Thymus (tissue), 11 donors: ENCODE data around the gene CTSD. TPM values are rescaled to one million over a fixed set of nuclear protein-coding genes. Genes with fewer than 3 reads are reported as not detected.

Source experiments
- DNase-seq, 9 donors: peaks; one replicate each; pipeline ENCODE4 v3.0.0-alpha.2; 2013; ENCODE audit warnings: low spot score in 9 of 9, low read depth in 6 of 9, missing footprints in 1 of 9
- H3K27ac ChIP-seq, 2 donors: one replicate each; pipeline ENCODE4 v1.5.1; 2013; ENCODE audit warnings: control low read depth in 1 of 2, low read depth in 1 of 2, low read length in 1 of 2, mild to moderate bottlenecking in 1 of 2, moderate library complexity in 1 of 2
- H3K27me3 ChIP-seq, 2 donors: one replicate each; pipeline ENCODE4 v1.5.1; 2013; ENCODE audit warnings: low read length in 1 of 2; ENCODE audit not compliant: control insufficient read depth in 2 of 2, insufficient read depth in 1 of 2
- H3K36me3 ChIP-seq, 2 donors: one replicate each; pipeline ENCODE4 v1.5.1; 2013; ENCODE audit warnings: low read length in 1 of 2, mild to moderate bottlenecking in 1 of 2, moderate library complexity in 1 of 2; ENCODE audit not compliant: control insufficient read depth in 2 of 2, insufficient read depth in 2 of 2
- H3K4me1 ChIP-seq, 2 donors: one replicate each; pipeline ENCODE4 v1.5.1; 2013; ENCODE audit warnings: low read length in 2 of 2; ENCODE audit not compliant: control insufficient read depth in 2 of 2, insufficient read depth in 2 of 2
- H3K4me3 ChIP-seq, 2 donors: one replicate each; pipeline ENCODE4 v1.5.1; 2013; ENCODE audit warnings: low read length in 2 of 2, control low read depth in 1 of 2, mild to moderate bottlenecking in 1 of 2
- H3K9me3 ChIP-seq, 2 donors: one replicate each; pipeline ENCODE4 v1.5.1; 2013; ENCODE audit warnings: low read length in 1 of 2, mild to moderate bottlenecking in 1 of 2; ENCODE audit not compliant: control insufficient read depth in 2 of 2, insufficient read depth in 1 of 2
- WGBS: extraction: QIAGEN DNeasy Blood & Tissue Kit; methylation state at CpG from one replicate; pipeline ENCODE4 v1.1.7; 2013; 5-methylcytosine and 5-hydroxymethylcytosine counted together
- polyA plus RNA-seq: library from polyadenylated mRNA; stranded (reverse); fragments of 200-250 nt; gene quantifications from one replicate; pipeline ENCODE4 v1.2.3, GENCODE V29; 2013
- total RNA-seq: library from RNA; stranded (reverse); fragments of 120-200 nt; gene quantifications from one replicate; pipeline ENCODE4 v1.2.4, GENCODE V29; 2013
- donor health status: healthy.

Gene CTSD
- total and polyA plus RNA-seq, 2 donors, result 97.4 to 487 TPM

- Histone ChIP-seq H3K4me1 (peaks cover 61 to 82% of the 10 kb centered on the region in 2 donors), H3K27me3 (no peaks in the 10 kb centered on the region), H3K9me3 (peaks cover 0 to 5% of the 10 kb centered on the region in 2 donors), H3K4me3 (no peak overlapping the region), H3K27ac (no peak overlapping the region), H3K36me3 (peaks cover 26 to 34% of the 10 kb centered on the region in 2 donors)
- WGBS, result 62% methylated on average over 5 of the region's 5 CpGs
- no peak for DNase-seq
These were observed 3.9 kb downstream of the CTSD start for GRCh38 chr11:1759851-1760220.

GRCh38 chr11:1759151-1759850 lies 4.4 kb downstream of the CTSD start:
- WGBS, result 87% methylated on average over 23 of the region's 23 CpGs
- H3K4me3 ChIP-seq, result no peak overlapping the region
- peaks cover 29 to 40% of the 10 kb centered on the region in 2 donors for H3K36me3 ChIP-seq
- DNase-seq, result no peak
- no peak overlapping the region for H3K27ac ChIP-seq
- H3K27me3 ChIP-seq, result no peaks in the 10 kb centered on the region
- peaks cover 58 to 81% of the 10 kb centered on the region in 2 donors for H3K4me1 ChIP-seq
- H3K9me3 ChIP-seq, result peaks cover 0 to 5% of the 10 kb centered on the region in 2 donors

- WGBS, result 70% methylated on average over 21 of the region's 21 CpGs
- H3K4me3 ChIP-seq, result peak overlapping the region; percentile 16 to 28
- DNase-seq, result no peak
These were observed 5.0 kb downstream of the CTSD start for GRCh38 chr11:1758611-1759150.

GRCh38 chr11:1757861-1758610 lies 5.7 kb downstream of the CTSD start:
- peaks cover 55 to 82% of the 10 kb centered on the region in 2 donors for H3K4me1 ChIP-seq
- 10% methylated on average over 17 of the region's 17 CpGs for WGBS
- DNase-seq, result peak in 6 of 9 donors; percentile 40 to 86 (median 68)

More at GRCh38 chr11:1758611-1759150, 5.0 kb downstream of the CTSD start:
- Histone ChIP-seq H3K27me3 (no peaks in the 10 kb centered on the region), H3K27ac (peak overlapping the region; percentile 86 to 89), H3K4me1 (peaks cover 57 to 79% of the 10 kb centered on the region in 2 donors), H3K9me3 (peaks cover 0 to 5% of the 10 kb centered on the region in 2 donors), H3K36me3 (peaks cover 34 to 46% of the 10 kb centered on the region in 2 donors)

GRCh38 chr11:1756791-1757771 lies 6.6 kb downstream of the CTSD start:
- Histone ChIP-seq H3K27me3 (no peaks in the 10 kb centered on the region), H3K36me3 (peaks cover 49 to 58% of the 10 kb centered on the region in 2 donors), H3K27ac (peak overlapping the region; percentile 86 to 89), H3K4me3 (peak overlapping the region in 1 of 2 donors; percentile 16), H3K4me1 (peaks cover 45 to 76% of the 10 kb centered on the region in 2 donors), H3K9me3 (peaks cover 0 to 5% of the 10 kb centered on the region in 2 donors)
- DNase-seq, result no peak
- 85% methylated on average over 41 of the region's 41 CpGs for WGBS

More at GRCh38 chr11:1757861-1758610, 5.7 kb downstream of the CTSD start:
- Histone ChIP-seq H3K27me3 (no peaks in the 10 kb centered on the region), H3K4me3 (peak overlapping the region; percentile 16 to 28), H3K27ac (peak overlapping the region; percentile 86 to 89), H3K36me3 (peaks cover 40 to 52% of the 10 kb centered on the region in 2 donors), H3K9me3 (peaks cover 0 to 5% of the 10 kb centered on the region in 2 donors)

- H3K9me3 ChIP-seq, result peaks cover 0 to 5% of the 10 kb centered on the region in 2 donors
- DNase-seq, result peak in 6 of 9 donors; percentile 42 to 85 (median 56)
- peaks cover 39 to 70% of the 10 kb centered on the region in 2 donors for H3K4me1 ChIP-seq
- H3K27ac ChIP-seq, result peak overlapping the region; percentile 78 to 79
- 69% methylated on average over 16 of the region's 16 CpGs for WGBS
- no peak overlapping the region for H3K4me3 ChIP-seq
- peaks cover 0 to 4% of the 10 kb centered on the region in 2 donors for H3K27me3 ChIP-seq
- peaks cover 47 to 52% of the 10 kb centered on the region in 2 donors for H3K36me3 ChIP-seq
These were observed 7.8 kb downstream of the CTSD start for GRCh38 chr11:1755692-1756561.

- 88% methylated on average over 9 of the region's 9 CpGs for WGBS
- Histone ChIP-seq H3K27ac (peak overlapping the region; percentile 10 to 79), H3K4me3 (no peak overlapping the region), H3K27me3 (peaks cover under 1 to 10% of the 10 kb centered on the region in 2 donors), H3K36me3 (peaks cover 46 to 47% of the 10 kb centered on the region in 2 donors), H3K4me1 (peaks cover 39 to 66% of the 10 kb centered on the region in 2 donors), H3K9me3 (peaks cover 0 to 5% of the 10 kb centered on the region in 2 donors)
- DNase-seq, result no peak
These were observed 8.4 kb downstream of the CTSD start for GRCh38 chr11:1755344-1755691.
